ENCODE data around the gene GLRX3. TPM values are rescaled to one million over a fixed set of nuclear protein-coding genes. Genes with fewer than 3 reads are reported as not detected.
"Not testable (repeated sequence)": the region's sequence is repeated elsewhere in the genome, so short reads cannot be mapped to it uniquely, and the experiment has no call there.

Gene GLRX3
- total RNA-seq, 1 experiment from 2014 or later, result 191 TPM

DNA sequence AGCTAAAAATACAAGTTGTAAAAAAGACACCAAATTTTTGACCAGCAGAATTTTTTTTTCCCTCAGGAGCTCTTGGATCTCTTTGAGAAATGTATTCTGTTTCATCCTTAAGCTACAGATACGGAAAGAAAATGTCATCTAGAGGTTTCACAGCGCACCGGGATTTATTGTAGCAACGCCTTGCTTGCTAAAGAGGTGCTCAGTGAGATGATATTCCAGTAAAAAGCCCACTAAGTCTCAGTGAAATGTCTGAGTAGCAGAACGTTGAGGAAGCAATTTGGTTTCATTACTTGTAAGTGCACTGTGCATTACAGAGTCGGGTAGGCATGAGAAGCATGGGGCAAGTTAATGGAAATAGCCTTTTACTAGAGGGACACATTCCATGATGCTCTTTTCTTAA lies 62.5 kb downstream of the GLRX3 start:
- H3K27me3 Mint-ChIP-seq (ENCODE audit: insufficient read depth, unreplicated experiment), result peaks cover 5% of the 10 kb centered on the region
- Histone ChIP-seq H3K4me1 (no peaks in the 10 kb centered on the region), H3K4me3 (ENCODE audit: low read depth, low read length) (no peak overlapping the region), H3K9me3 (no peaks in the 10 kb centered on the region), H3K36me3 (ENCODE audit: control insufficient read depth, insufficient read depth, low read length) (no peaks in the 10 kb centered on the region), H3K27me3 (replicated peaks; ENCODE audit: control insufficient read depth, insufficient read depth, low read length) (no peaks in the 10 kb centered on the region)
- CTCF ChIA-PET, result interaction anchor here (0.8 kb wide), 1 partner anchor 12 kb away, joined by 9 read pairs; no protein-coding TSS in a partner anchor
- H3K4me1 Mint-ChIP-seq (ENCODE audit: low read depth, unreplicated experiment), result no peaks in the 10 kb centered on the region
- intact Hi-C loops (cut with micrococcal nuclease; ENCODE audit: unreplicated experiment), result no loop called here
- H3K36me3 Mint-ChIP-seq (ENCODE audit: insufficient read depth, unreplicated experiment), result no peaks in the 10 kb centered on the region
- TF ChIP-seq, protein P1, sequence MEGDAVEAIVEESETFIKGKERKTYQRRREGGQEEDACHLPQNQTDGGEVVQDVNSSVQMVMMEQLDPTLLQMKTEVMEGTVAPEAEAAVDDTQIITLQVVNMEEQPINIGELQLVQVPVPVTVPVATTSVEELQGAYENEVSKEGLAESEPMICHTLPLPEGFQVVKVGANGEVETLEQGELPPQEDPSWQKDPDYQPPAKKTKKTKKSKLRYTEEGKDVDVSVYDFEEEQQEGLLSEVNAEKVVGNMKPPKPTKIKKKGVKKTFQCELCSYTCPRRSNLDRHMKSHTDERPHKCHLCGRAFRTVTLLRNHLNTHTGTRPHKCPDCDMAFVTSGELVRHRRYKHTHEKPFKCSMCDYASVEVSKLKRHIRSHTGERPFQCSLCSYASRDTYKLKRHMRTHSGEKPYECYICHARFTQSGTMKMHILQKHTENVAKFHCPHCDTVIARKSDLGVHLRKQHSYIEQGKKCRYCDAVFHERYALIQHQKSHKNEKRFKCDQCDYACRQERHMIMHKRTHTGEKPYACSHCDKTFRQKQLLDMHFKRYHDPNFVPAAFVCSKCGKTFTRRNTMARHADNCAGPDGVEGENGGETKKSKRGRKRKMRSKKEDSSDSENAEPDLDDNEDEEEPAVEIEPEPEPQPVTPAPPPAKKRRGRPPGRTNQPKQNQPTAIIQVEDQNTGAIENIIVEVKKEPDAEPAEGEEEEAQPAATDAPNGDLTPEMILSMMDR (IDR thresholded peaks at IDR 0.05; ENCODE audit: insufficient read depth in 1 of 2, low read depth in 1 of 2, low read length in 1 of 2, severe bottlenecking in 1 of 2, unreplicated experiment in 1 of 2), result no peak
- H3K4me3 Mint-ChIP-seq (ENCODE audit: unreplicated experiment), result no peak overlapping the region
- BruUV-seq (replicated peaks), result no TSS peak
- POLR2A ChIA-PET, result interaction anchor here (0.7 kb wide), 1 partner anchor 1694 kb away, joined by 5 read pairs; no protein-coding TSS in a partner anchor
- no peak overlapping the region for H3K27ac Mint-ChIP-seq (ENCODE audit: unreplicated experiment)
- H3K9me3 Mint-ChIP-seq (ENCODE audit: unreplicated experiment), result no peaks in the 10 kb centered on the region
- DNase-seq, result no peak

DNA sequence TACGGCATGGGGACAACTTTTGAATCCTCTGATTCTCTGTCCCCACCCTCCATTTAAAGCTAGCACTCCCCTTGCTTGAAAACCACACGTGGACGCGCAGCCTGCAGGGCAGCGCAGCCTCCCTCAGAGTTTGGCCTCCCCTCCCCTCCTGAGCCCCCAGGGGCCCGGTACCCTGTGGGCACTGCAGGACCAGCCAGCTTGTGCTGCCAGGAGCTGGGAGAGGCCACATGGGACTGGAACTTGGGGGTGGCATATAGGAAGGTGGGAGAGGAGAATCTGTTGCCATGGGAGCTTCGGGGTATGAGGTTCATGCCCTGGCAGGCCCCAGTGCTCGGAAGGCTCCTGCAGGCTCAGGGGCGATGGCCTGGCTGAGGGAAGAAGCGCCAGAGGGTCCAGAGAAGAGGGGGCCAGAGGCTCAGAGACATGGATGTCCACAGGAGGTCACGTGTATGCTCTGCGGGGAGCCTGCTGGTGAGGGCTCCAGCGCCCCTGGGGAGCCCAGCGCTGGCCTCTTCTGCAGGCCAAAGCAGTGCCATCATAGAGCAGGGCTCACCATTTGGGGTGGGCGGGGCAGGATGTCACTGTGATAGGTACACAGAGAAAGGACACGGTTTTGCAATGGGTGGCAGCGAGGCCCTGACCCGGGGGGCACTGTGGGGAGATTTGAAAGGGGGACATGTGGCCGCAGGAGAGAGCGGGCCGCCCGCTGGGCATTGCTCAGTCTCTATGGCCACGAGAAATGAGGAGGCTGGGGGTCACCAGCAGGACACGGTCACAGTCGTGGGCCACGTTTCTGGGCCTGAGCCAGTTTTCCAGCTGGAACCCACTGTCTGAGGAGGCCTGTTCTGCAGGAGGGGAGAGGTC lies 64.2 kb downstream of the GLRX3 start:
- Mint-ChIP-seq H3K4me3 (ENCODE audit: unreplicated experiment) (no peak overlapping the region), H3K4me1 (ENCODE audit: low read depth, unreplicated experiment) (no peaks in the 10 kb centered on the region), H3K36me3 (ENCODE audit: insufficient read depth, unreplicated experiment) (peaks cover 1% of the 10 kb centered on the region), H3K9me3 (ENCODE audit: unreplicated experiment) (no peaks in the 10 kb centered on the region), H3K27ac (ENCODE audit: unreplicated experiment) (no peak overlapping the region), H3K27me3 (ENCODE audit: insufficient read depth, unreplicated experiment) (peaks cover 7% of the 10 kb centered on the region)
- H3K4me3 ChIP-seq (ENCODE audit: low read depth, low read length), result no peak overlapping the region
- CTCF ChIA-PET, result no interaction called here
- TF ChIP-seq, protein P1 (IDR thresholded peaks at IDR 0.05; ENCODE audit: insufficient read depth in 1 of 2, low read depth in 1 of 2, low read length in 1 of 2, severe bottlenecking in 1 of 2, unreplicated experiment in 1 of 2), result no peak
- no peak for DNase-seq
- H3K27me3 ChIP-seq (replicated peaks; ENCODE audit: control insufficient read depth, insufficient read depth, low read length), result no peaks in the 10 kb centered on the region
- H3K36me3 ChIP-seq (ENCODE audit: control insufficient read depth, insufficient read depth, low read length), result no peaks in the 10 kb centered on the region
- H3K4me1 ChIP-seq, result no peaks in the 10 kb centered on the region
- no peaks in the 10 kb centered on the region for H3K9me3 ChIP-seq
- intact Hi-C loops (cut with micrococcal nuclease; ENCODE audit: unreplicated experiment), result no loop called here
- BruUV-seq (replicated peaks), result no TSS peak
- POLR2A ChIA-PET, result no interaction called here

DNA sequence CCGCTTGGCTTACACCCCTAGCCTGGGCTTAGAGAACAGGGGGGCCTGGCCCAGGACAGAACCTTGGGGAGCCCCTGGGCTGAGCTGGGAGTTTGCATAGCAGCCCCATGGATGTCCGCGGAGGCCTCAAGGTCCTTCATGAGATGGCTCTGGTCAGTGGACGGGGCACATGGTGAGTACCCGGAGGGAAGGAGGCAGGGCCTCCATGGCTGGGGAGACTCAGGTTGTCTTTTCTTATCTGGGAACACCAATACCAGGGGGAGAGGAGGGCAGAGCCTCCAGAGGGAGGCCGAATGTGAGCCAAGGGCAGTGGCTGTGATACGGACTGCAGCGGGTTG lies 64.8 kb downstream of the GLRX3 start:
- no peak for DNase-seq
- Mint-ChIP-seq H3K36me3 (ENCODE audit: insufficient read depth, unreplicated experiment) (peaks cover 5% of the 10 kb centered on the region), H3K27me3 (ENCODE audit: insufficient read depth, unreplicated experiment) (peaks cover 7% of the 10 kb centered on the region), H3K9me3 (ENCODE audit: unreplicated experiment) (no peaks in the 10 kb centered on the region), H3K27ac (ENCODE audit: unreplicated experiment) (no peak overlapping the region), H3K4me3 (ENCODE audit: unreplicated experiment) (no peak overlapping the region), H3K4me1 (ENCODE audit: low read depth, unreplicated experiment) (no peaks in the 10 kb centered on the region)
- H3K27me3 ChIP-seq (replicated peaks; ENCODE audit: control insufficient read depth, insufficient read depth, low read length), result no peaks in the 10 kb centered on the region
- BruUV-seq (replicated peaks), result no TSS peak
- ChIA-PET POLR2A (no interaction called here), CTCF (no interaction called here)
- no peaks in the 10 kb centered on the region for H3K4me1 ChIP-seq
- intact Hi-C loops (cut with micrococcal nuclease; ENCODE audit: unreplicated experiment), result no loop called here
- no peaks in the 10 kb centered on the region for H3K9me3 ChIP-seq
- H3K36me3 ChIP-seq (ENCODE audit: control insufficient read depth, insufficient read depth, low read length), result no peaks in the 10 kb centered on the region
- H3K4me3 ChIP-seq (ENCODE audit: low read depth, low read length), result no peak overlapping the region
- TF ChIP-seq, protein P1 (IDR thresholded peaks at IDR 0.05; ENCODE audit: insufficient read depth in 1 of 2, low read depth in 1 of 2, low read length in 1 of 2, severe bottlenecking in 1 of 2, unreplicated experiment in 1 of 2), result no peak

DNA sequence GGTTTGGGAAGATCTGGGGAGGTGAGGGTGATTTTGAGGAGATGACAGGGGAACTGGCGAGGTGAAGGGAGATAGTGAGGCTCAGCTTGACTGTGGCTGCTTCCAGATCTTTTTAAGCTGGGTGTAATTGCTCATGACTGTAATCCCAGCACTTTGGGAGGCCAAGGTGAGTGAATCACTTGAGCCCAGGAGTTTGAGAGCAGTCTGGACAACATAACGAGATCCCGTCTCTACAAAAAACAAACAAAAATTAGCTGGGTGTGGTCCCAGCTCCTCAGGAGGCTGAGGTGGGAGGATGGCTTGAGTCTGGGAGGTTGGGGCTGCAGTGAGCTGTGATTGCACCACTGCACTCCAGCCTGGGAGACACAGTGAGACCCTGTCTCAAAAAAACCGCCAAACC lies 66.0 kb downstream of the GLRX3 start:
- BruUV-seq (replicated peaks); H3K9me3 Mint-ChIP-seq (ENCODE audit: unreplicated experiment); intact Hi-C loops (cut with micrococcal nuclease; ENCODE audit: unreplicated experiment); H3K27ac Mint-ChIP-seq (ENCODE audit: unreplicated experiment); POLR2A ChIA-PET; H3K9me3 ChIP-seq; H3K27me3 ChIP-seq (replicated peaks; ENCODE audit: control insufficient read depth, insufficient read depth, low read length); H3K4me1 Mint-ChIP-seq (ENCODE audit: low read depth, unreplicated experiment); H3K36me3 Mint-ChIP-seq (ENCODE audit: insufficient read depth, unreplicated experiment); H3K4me3 ChIP-seq (ENCODE audit: low read depth, low read length); H3K36me3 ChIP-seq (ENCODE audit: control insufficient read depth, insufficient read depth, low read length); H3K4me3 Mint-ChIP-seq (ENCODE audit: unreplicated experiment); DNase-seq; H3K27me3 Mint-ChIP-seq (ENCODE audit: insufficient read depth, unreplicated experiment); H3K4me1 ChIP-seq: not testable (repeated sequence)
- CTCF ChIA-PET, result interaction anchor here (1.3 kb wide), 1 partner anchor 12 kb away, joined by 4 read pairs; no protein-coding TSS in a partner anchor
